Ishikawa (cell line): ENCODE measurements around the gene DGKD.

Source experiments
- CEBPB ChIP-seq: IDR thresholded peaks from 2 replicates; pipeline ENCODE4 v1.6.1; 2012
- CREB1 ChIP-seq: IDR thresholded peaks from 2 replicates; pipeline ENCODE4 v1.6.1; 2012; ENCODE audit warnings: low read depth
- EGR1 ChIP-seq: IDR thresholded peaks from 2 replicates; pipeline ENCODE4 v1.6.1; 2012
- EP300 ChIP-seq: IDR thresholded peaks from 2 replicates; pipeline ENCODE4 v1.6.1; 2012; ENCODE audit warnings: borderline replicate concordance
- FOXM1 ChIP-seq: IDR thresholded peaks from 2 replicates; pipeline ENCODE4 v1.6.1; 2012; ENCODE audit warnings: low read depth, borderline replicate concordance
- NFIC ChIP-seq: IDR thresholded peaks from 2 replicates; pipeline ENCODE4 v1.6.1; 2012
- RAD21 ChIP-seq: IDR thresholded peaks from 2 replicates; pipeline ENCODE4 v1.6.1; 2012; ENCODE audit warnings: low read depth
- TAF1 ChIP-seq: IDR thresholded peaks from 2 replicates; pipeline ENCODE4 v1.6.1; 2012; ENCODE audit warnings: low read depth, mild to moderate bottlenecking
- TCF12 ChIP-seq: IDR thresholded peaks from 2 replicates; pipeline ENCODE4 v1.6.1; 2012; ENCODE audit warnings: low read depth
- TEAD4 ChIP-seq: IDR thresholded peaks from 2 replicates; pipeline ENCODE4 v1.6.1; 2012
- YY1 ChIP-seq: IDR thresholded peaks from 2 replicates; pipeline ENCODE4 v1.6.1; 2012; ENCODE audit warnings: low read depth
- ZBTB7A ChIP-seq: IDR thresholded peaks from 2 replicates; pipeline ENCODE4 v1.6.1; 2012; ENCODE audit warnings: low read depth
- TF ChIP-seq, protein P1 (sequence below): IDR thresholded peaks from 2 replicates; pipeline ENCODE4 v1.6.1; 2012
- TF ChIP-seq, protein P2 (sequence below): IDR thresholded peaks from 2 replicates; pipeline ENCODE4 v1.6.1; 2012; ENCODE audit warnings: low read depth, mild to moderate bottlenecking
- TF ChIP-seq, protein P3 (sequence below): IDR thresholded peaks from 2 replicates; pipeline ENCODE4 v1.6.1; 2012

The DGKD gene

DNA sequence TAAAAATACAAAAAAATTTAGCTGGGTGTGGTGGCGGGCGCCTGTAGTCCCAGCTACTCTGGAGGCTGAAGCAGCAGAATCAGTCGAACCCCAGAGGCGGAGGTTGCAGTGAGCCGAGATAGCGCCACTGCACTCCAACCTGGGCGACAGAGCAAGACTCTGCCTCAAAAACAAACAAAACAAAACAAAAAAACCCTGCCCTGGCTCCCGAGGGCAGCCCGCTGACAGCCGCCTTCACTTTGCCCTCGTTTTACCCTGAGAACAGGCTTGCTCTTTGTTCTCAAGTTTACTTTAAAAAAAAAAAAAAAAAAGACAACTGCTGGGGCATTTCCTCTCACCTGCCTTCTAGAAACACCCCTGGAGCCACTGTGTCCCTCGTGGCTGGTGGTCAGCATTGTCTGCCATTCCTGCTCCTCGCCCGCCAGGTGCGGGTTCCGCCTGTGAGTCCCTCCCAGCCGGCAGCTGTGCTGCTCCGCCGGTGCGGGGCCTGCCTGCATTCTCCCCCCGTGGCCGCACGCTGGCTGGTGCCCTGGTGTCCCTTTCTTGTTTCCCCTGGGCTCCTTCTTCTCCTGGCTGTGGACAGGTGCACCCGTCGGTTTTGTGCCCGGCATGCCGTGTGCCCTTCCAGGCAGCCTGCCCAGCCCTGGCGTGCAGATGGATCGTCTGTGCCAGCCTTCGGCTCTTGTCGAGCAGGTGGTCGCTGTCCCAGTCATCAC is 106.6 kb downstream of the DGKD start:
- TF ChIP-seq ZBTB7A (no peak), TCF12 (no peak), EGR1 (no peak), TAF1 (no peak), RAD21 (no peak), NFIC (no peak), EP300 (no peak), YY1 (no peak), TEAD4 (no peak), FOXM1 (no peak), CREB1 (no peak), CEBPB (no peak)
- TF ChIP-seq, protein P1, sequence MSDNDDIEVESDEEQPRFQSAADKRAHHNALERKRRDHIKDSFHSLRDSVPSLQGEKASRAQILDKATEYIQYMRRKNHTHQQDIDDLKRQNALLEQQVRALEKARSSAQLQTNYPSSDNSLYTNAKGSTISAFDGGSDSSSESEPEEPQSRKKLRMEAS = no peak
- TF ChIP-seq, protein P2, sequence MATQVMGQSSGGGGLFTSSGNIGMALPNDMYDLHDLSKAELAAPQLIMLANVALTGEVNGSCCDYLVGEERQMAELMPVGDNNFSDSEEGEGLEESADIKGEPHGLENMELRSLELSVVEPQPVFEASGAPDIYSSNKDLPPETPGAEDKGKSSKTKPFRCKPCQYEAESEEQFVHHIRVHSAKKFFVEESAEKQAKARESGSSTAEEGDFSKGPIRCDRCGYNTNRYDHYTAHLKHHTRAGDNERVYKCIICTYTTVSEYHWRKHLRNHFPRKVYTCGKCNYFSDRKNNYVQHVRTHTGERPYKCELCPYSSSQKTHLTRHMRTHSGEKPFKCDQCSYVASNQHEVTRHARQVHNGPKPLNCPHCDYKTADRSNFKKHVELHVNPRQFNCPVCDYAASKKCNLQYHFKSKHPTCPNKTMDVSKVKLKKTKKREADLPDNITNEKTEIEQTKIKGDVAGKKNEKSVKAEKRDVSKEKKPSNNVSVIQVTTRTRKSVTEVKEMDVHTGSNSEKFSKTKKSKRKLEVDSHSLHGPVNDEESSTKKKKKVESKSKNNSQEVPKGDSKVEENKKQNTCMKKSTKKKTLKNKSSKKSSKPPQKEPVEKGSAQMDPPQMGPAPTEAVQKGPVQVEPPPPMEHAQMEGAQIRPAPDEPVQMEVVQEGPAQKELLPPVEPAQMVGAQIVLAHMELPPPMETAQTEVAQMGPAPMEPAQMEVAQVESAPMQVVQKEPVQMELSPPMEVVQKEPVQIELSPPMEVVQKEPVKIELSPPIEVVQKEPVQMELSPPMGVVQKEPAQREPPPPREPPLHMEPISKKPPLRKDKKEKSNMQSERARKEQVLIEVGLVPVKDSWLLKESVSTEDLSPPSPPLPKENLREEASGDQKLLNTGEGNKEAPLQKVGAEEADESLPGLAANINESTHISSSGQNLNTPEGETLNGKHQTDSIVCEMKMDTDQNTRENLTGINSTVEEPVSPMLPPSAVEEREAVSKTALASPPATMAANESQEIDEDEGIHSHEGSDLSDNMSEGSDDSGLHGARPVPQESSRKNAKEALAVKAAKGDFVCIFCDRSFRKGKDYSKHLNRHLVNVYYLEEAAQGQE = no peak
- TF ChIP-seq, protein P3, sequence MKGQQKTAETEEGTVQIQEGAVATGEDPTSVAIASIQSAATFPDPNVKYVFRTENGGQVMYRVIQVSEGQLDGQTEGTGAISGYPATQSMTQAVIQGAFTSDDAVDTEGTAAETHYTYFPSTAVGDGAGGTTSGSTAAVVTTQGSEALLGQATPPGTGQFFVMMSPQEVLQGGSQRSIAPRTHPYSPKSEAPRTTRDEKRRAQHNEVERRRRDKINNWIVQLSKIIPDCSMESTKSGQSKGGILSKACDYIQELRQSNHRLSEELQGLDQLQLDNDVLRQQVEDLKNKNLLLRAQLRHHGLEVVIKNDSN = no peak

DNA sequence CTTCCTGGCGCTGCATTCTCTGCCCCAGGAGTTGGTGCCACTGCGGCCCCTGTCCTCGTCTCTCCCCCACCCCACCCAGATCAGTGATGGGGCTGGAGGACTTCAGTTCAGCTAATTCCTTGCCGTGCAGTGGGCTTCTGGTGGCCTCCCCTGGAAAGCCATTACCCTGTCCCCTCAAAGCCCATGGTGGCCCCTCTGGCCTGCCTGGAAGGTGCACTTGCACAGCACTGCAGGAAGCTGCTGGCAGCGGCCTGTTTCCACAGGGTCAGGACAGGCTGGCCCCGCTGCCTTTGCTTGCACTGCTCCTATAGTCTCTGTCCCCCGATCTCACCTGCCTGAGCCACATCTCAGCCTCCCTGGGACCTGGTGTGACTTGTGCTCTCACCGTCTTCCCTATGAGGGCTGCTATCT is 107.2 kb downstream of the DGKD start:
- TF ChIP-seq, protein P1 = no peak
- TF ChIP-seq ZBTB7A = no peak
- no peak for TF ChIP-seq TEAD4
- TF ChIP-seq CREB1 = no peak
- TF ChIP-seq, protein P2 = no peak
- TF ChIP-seq RAD21 = no peak
- no peak for TF ChIP-seq EP300
- TF ChIP-seq YY1 = no peak
- TF ChIP-seq NFIC = no peak
- TF ChIP-seq, protein P3 = no peak
- TF ChIP-seq TAF1 = no peak
- TF ChIP-seq TCF12 = no peak
- TF ChIP-seq FOXM1 = no peak
- TF ChIP-seq CEBPB = no peak
- TF ChIP-seq EGR1 = no peak

DNA sequence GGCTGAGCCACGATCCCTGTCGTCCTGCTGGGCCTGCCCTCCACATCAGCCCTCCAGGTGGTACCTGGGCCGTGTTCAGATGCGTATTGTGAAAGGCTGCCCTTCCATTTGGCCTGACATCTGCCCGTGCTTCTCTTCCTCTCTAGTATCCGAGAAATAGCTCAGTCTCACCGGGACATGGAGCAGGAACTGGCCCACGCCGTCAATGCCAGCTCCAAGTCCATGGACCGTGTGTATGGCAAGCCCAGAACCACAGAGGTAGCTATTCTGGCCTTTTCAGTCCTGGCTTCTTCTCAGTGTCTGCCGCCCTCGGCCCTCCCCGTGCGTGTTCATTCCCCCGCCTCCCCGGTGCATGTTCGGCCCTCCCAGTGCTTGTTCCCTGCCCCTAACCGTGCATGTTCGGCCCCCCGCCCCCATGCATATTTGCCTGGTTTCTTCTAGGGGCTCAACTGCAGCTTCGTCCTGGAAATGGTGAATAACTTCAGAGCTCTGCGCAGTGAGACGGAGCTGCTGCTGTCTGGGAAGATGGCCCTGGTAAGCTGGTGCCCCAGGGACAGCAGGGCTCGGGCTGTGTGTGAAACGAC is 108.0 kb downstream of the DGKD start:
- TF ChIP-seq TAF1 (no peak), EP300 (no peak), CEBPB (no peak), EGR1 (no peak), ZBTB7A (no peak), YY1 (no peak), NFIC (no peak), TCF12 (no peak), FOXM1 (no peak), TEAD4 (no peak), CREB1 (no peak), RAD21 (no peak)
- TF ChIP-seq, protein P1 = no peak
- TF ChIP-seq, protein P2 = no peak
- TF ChIP-seq, protein P3 = no peak
